OCI-LY7 (cell line): ENCODE results near the gene HTT. TPM values are rescaled to one million over a fixed set of nuclear protein-coding genes. Genes with fewer than 3 reads are reported as not detected.

Experiments used
- BruUV-seq: library from RNA; stranded (reverse); fragments of 400-500 nt; replicated peaks from 2 replicates; lab custom pipeline; 2021; lab: Mats Ljungman, UMichigan
- CTCF ChIA-PET: fragments of 300-600 bp; sonication (Branson Sonifier 250); formaldehyde crosslinking; loops from one replicate; lab custom pipeline; 2022; ENCODE audit warnings: antibody characterized with exemption; ENCODE audit not compliant: unreplicated experiment; lab: Charles Lee
- POLR2A ChIA-PET: fragments of 300-600 bp; sonication (Branson Sonifier 250); formaldehyde crosslinking; loops from one replicate; lab custom pipeline; 2022; ENCODE audit warnings: antibody characterized with exemption; lab: Charles Lee
- DNase-seq: peaks from one replicate; pipeline ENCODE4 v3.0.0-alpha.2; 2015; ENCODE audit warnings: low spot score
- H2AFZ ChIP-seq: fragments of 200-600 bp; sonication (generic), shearing (Covaris generic); 2 replicates; pipeline ENCODE4 v1.6.1; 2014; ENCODE audit warnings: mild to moderate bottlenecking, antibody characterized with exemption, low read length, moderate library complexity
- H3K27ac ChIP-seq: fragments of 200-600 bp; sonication (generic); 2 replicates; pipeline ENCODE4 v1.5.1; 2014; ENCODE audit warnings: mixed run types, low read depth, mild to moderate bottlenecking, moderate library complexity, low read length, inconsistent platforms; ENCODE audit not compliant: poor library complexity, severe bottlenecking
- H3K36me3 ChIP-seq: fragments of 200-600 bp; sonication (generic); 2 replicates; pipeline ENCODE4 v1.6.1; 2014; ENCODE audit warnings: mild to moderate bottlenecking, antibody characterized with exemption, low read length, moderate library complexity, mixed read lengths; ENCODE audit not compliant: insufficient read depth
- H3K4me1 ChIP-seq: fragments of 200-600 bp; sonication (generic); 2 replicates; pipeline ENCODE4 v1.5.1; 2014; ENCODE audit warnings: mild to moderate bottlenecking, low read length; ENCODE audit not compliant: insufficient read depth, poor library complexity, severe bottlenecking
- H3K4me2 ChIP-seq: fragments of 200-600 bp; sonication (generic); 2 replicates; pipeline ENCODE4 v1.6.1; 2014; ENCODE audit warnings: mild to moderate bottlenecking, low read length
- H3K4me3 ChIP-seq: fragments of 200-600 bp; sonication (generic); 2 replicates; pipeline ENCODE4 v1.5.1; 2014; ENCODE audit warnings: mild to moderate bottlenecking, low read depth, low read length; ENCODE audit not compliant: poor library complexity, severe bottlenecking
- H3K79me2 ChIP-seq: fragments of 200-600 bp; sonication (generic); 2 replicates; pipeline ENCODE4 v1.6.1; 2016; ENCODE audit warnings: low read depth, mild to moderate bottlenecking, low read length, moderate library complexity, mixed read lengths; ENCODE audit not compliant: insufficient read depth
- H3K9me2 ChIP-seq: fragments of 200-600 bp; sonication (generic); 2 replicates; pipeline ENCODE4 v1.6.1; 2016; ENCODE audit warnings: mild to moderate bottlenecking, low read length, mixed read lengths; ENCODE audit not compliant: insufficient read depth
- H3K9me3 ChIP-seq: fragments of 200-600 bp; sonication (generic); 2 replicates; pipeline ENCODE4 v1.6.1; 2014; ENCODE audit warnings: mild to moderate bottlenecking, mixed run types, low read length, mixed read lengths
- H4K20me1 ChIP-seq: fragments of 200-600 bp; sonication (generic); 2 replicates; pipeline ENCODE4 v1.6.1; 2014; ENCODE audit warnings: mild to moderate bottlenecking, antibody characterized with exemption, low read length, moderate library complexity, mixed read lengths; ENCODE audit not compliant: insufficient read depth
- CTCF ChIP-seq: fragments of 200-600 bp; sonication (generic); conservative IDR thresholded peaks from 2 replicates; pipeline ENCODE4 v1.5.1; 2014; ENCODE audit warnings: mild to moderate bottlenecking, antibody characterized with exemption, low read length, moderate library complexity, mixed read lengths
- EZH2phosphoT487 ChIP-seq: fragments of 200-600 bp; sonication (generic); IDR thresholded peaks from 2 replicates; pipeline ENCODE4 v1.6.1; 2018; ENCODE audit warnings: low read depth, borderline replicate concordance, mild to moderate bottlenecking, mixed run types, antibody characterized with exemption, low read length, moderate library complexity, mixed read lengths
- intact Hi-C: fragments of 100-400 bp; cut with micrococcal nuclease; formaldehyde crosslinking; loops from one replicate; pipeline ENCODE4 v1.10.0; 2022; ENCODE audit not compliant: unreplicated experiment
- total RNA-seq, 2 experiments: library from RNA; depleted of rRNA in 1 of 2; stranded (reverse); fragments of >200 nt in 1 of 2; shearing (Covaris generic) in 1 of 2; gene quantifications; 2 replicates each; pipeline ENCODE4 v1.2.3, GENCODE V29; 2014 to 2022

The HTT gene
- total RNA-seq, 2 experiments from 2014 or later: 36.4 to 91.3 TPM

- ChIA-PET CTCF (interaction anchor here (0.5 kb wide), 1 partner anchor 507 kb away, joined by 3 read pairs; no protein-coding TSS in a partner anchor), POLR2A (interaction anchor here (0.6 kb wide), 2 partner anchors 20 to 419 kb away, joined by 3 read pairs; no protein-coding TSS in a partner anchor)
- BruUV-seq: no TSS peak
- DNase-seq: no peak
- Histone ChIP-seq H3K4me1 (no peaks in the 10 kb centered on the region), H3K4me2 (no peak overlapping the region), H2AFZ (no peak overlapping the region), H3K4me3 (no peak overlapping the region), H4K20me1 (no peaks in the 10 kb centered on the region), H3K36me3 (no peaks in the 10 kb centered on the region), H3K9me2 (no peaks in the 10 kb centered on the region), H3K79me2 (no peaks in the 10 kb centered on the region), H3K27ac (no peak overlapping the region), H3K9me3 (no peaks in the 10 kb centered on the region)
- TF ChIP-seq EZH2phosphoT487 (no peak), CTCF (no peak)
- intact Hi-C loops: no loop called here
Measured at GRCh38 chr4:3257556-3258482, 183.3 kb downstream of the HTT start.

- H3K4me3 ChIP-seq: no peak overlapping the region
- H3K4me2 ChIP-seq: no peak overlapping the region
- intact Hi-C loops: loop anchor here (5.0 kb wide), 1 partner anchor 71 kb away; no protein-coding TSS in a partner anchor
- no TSS peak for BruUV-seq
- TF ChIP-seq CTCF: no peak
- TF ChIP-seq EZH2phosphoT487: no peak
- no peaks in the 10 kb centered on the region for H3K9me3 ChIP-seq
- H3K4me1 ChIP-seq: no peaks in the 10 kb centered on the region
- ChIA-PET CTCF (no interaction called here), POLR2A (no interaction called here)
- no peaks in the 10 kb centered on the region for H3K79me2 ChIP-seq
- no peaks in the 10 kb centered on the region for H4K20me1 ChIP-seq
- no peaks in the 10 kb centered on the region for H3K9me2 ChIP-seq
- H3K36me3 ChIP-seq: no peaks in the 10 kb centered on the region
- no peak overlapping the region for H2AFZ ChIP-seq
- DNase-seq: no peak
- no peak overlapping the region for H3K27ac ChIP-seq
Measured at GRCh38 chr4:3261411-3262207, 187.1 kb downstream of the HTT start.
